Right lobe of liver (tissue), 4 donors: ENCODE measurements around the gene ASAP2.

Source experiments
- POLR2A ChIP-seq: fragments of 450-650 bp; IDR thresholded peaks from one replicate; pipeline ENCODE4 v1.6.1; 2017; ENCODE audit warnings: antibody characterized with exemption, mild to moderate bottlenecking
- TF ChIP-seq, protein P1 (sequence below), 4 donors: fragments of 200-600 bp in 3 of 4; fragments of 450-650 bp in 1 of 4; IDR thresholded peaks; one replicate each; pipeline versions ENCODE4 v1.5.1 to v1.8.0; 2016 to 2022; ENCODE audit warnings: antibody characterized with exemption in 4 of 4, mild to moderate bottlenecking in 2 of 4
- donor health status: DM: no; HTN: no; CAD: no.
- donor health status: DM: no; HTN: no; CAD: no.
- donor health status: DM: no; HTN: yes; CAD: no.

DNA sequence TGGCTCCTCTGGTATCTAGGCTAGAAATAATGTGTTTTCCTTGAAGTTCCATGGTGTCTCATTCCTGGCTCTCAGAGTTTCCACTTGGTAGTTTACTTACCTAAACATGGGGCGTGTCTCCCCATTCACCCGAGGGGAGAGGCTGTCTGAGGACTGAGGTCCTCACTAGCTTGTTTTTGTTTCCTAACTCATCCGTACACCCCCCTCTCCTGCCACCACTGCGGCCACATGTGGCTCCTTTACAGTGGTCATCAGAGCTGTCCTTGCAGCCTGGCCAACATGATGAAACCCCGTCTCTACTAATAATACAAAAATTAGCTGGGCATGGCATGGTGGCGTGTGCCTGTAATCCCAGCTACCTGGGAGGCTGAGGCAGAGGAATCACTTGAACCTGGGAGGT, 106.0 kb downstream of the ASAP2 start:
- TF ChIP-seq, protein P1, sequence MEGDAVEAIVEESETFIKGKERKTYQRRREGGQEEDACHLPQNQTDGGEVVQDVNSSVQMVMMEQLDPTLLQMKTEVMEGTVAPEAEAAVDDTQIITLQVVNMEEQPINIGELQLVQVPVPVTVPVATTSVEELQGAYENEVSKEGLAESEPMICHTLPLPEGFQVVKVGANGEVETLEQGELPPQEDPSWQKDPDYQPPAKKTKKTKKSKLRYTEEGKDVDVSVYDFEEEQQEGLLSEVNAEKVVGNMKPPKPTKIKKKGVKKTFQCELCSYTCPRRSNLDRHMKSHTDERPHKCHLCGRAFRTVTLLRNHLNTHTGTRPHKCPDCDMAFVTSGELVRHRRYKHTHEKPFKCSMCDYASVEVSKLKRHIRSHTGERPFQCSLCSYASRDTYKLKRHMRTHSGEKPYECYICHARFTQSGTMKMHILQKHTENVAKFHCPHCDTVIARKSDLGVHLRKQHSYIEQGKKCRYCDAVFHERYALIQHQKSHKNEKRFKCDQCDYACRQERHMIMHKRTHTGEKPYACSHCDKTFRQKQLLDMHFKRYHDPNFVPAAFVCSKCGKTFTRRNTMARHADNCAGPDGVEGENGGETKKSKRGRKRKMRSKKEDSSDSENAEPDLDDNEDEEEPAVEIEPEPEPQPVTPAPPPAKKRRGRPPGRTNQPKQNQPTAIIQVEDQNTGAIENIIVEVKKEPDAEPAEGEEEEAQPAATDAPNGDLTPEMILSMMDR (IDR thresholded peaks at IDR 0.05), result no peak
- TF ChIP-seq POLR2A, result no peak
